Activated CD8-positive, alpha-beta memory T cell treated with anti-CD3 and anti-CD28 coated beads for 48 hours (primary cell): ENCODE data around the gene SMG9.
"Not testable (repeated sequence)": the region's sequence is repeated elsewhere in the genome, so short reads cannot be mapped to it uniquely, and the experiment has no call there.

ENCODE experiments used
- DNase-seq, 3 experiments: peaks; one replicate each; pipeline ENCODE4 v3.0.0-alpha.2; 2020; ENCODE audit warnings: low read depth in 2 of 3, low spot score in 2 of 3

SMG9 gene

GRCh38 chr19:43695985-43696704 is 58.6 kb downstream of the SMG9 start:
- DNase-seq = no peak

- DNase-seq = no peak
Measured at GRCh38 chr19:43694553-43694952, 60.2 kb downstream of the SMG9 start.

- DNase-seq = no peak
Measured at GRCh38 chr19:43692877-43693276, 61.9 kb downstream of the SMG9 start.

GRCh38 chr19:43692385-43692784 is 62.4 kb downstream of the SMG9 start:
- no peak for DNase-seq

GRCh38 chr19:43691755-43692154 is 63.0 kb downstream of the SMG9 start:
- DNase-seq = no peak

GRCh38 chr19:43690890-43691289 is 63.9 kb downstream of the SMG9 start:
- DNase-seq = no peak

GRCh38 chr19:43690444-43690843 is 64.3 kb downstream of the SMG9 start:
- DNase-seq = no peak

GRCh38 chr19:43688059-43688701 is 66.6 kb downstream of the SMG9 start:
- DNase-seq = no peak

- DNase-seq = no peak
Measured at GRCh38 chr19:43687660-43687997, 67.1 kb downstream of the SMG9 start.

- no peak for DNase-seq
Measured at GRCh38 chr19:43684326-43684725, 70.4 kb downstream of the SMG9 start.

GRCh38 chr19:43683905-43684304 is 70.9 kb downstream of the SMG9 start:
- no peak for DNase-seq

GRCh38 chr19:43682824-43683661 is 71.7 kb downstream of the SMG9 start:
- DNase-seq = no peak

- not testable (repeated sequence) for DNase-seq
Measured at GRCh38 chr19:43682269-43682668, 72.5 kb downstream of the SMG9 start.

GRCh38 chr19:43681821-43682220 is 72.9 kb downstream of the SMG9 start:
- DNase-seq = no peak

GRCh38 chr19:43678512-43679261 is 76.1 kb downstream of the SMG9 start:
- no peak for DNase-seq
